HG03378 (cell line): ENCODE results near the gene CHMP6.

Experiments used
- ATAC-seq: cut with Tn5 transposase; IDR thresholded peaks from one replicate; pipeline ENCODE4 v1.9.1; 2021; ENCODE audit warnings: mild to moderate bottlenecking, moderate library complexity; ENCODE audit not compliant: unreplicated experiment

CHMP6 gene

GRCh38 chr17:80992077-80992947 is 671 bp downstream of the CHMP6 start:
- no peak for ATAC-seq

DNA sequence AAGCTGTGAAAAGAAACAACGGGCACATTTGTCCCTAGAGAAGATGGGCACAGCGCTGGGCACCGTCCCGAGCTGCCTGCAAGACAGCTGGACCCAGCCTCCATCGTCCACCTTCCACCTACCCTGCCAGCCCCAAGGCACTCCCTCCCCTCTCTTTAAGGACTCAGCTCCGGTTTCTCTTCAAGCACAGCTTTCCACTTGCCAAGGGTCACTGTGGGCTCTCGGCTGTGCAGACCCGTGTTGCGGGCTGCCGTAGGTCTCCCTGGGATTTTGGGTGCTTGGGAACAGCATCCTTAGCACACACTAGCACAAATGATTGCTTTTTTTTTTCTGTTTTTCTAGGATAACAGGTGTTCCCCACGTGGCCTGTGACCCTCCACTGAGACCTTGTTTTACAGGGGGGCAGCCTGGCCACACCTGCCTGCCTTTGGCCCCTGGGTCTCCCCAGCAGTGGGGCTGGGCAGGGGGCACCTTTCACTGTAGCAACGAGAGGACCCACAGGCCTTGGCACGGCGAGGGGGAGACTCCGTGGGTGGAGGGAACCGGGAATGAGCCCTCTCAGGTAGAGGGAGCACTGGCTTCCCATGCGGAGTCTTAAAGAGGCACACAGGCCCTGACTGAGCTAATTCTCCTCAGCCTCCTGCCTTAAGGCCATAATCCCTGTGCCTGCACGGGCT is 1.4 kb downstream of the CHMP6 start:
- no peak for ATAC-seq

DNA sequence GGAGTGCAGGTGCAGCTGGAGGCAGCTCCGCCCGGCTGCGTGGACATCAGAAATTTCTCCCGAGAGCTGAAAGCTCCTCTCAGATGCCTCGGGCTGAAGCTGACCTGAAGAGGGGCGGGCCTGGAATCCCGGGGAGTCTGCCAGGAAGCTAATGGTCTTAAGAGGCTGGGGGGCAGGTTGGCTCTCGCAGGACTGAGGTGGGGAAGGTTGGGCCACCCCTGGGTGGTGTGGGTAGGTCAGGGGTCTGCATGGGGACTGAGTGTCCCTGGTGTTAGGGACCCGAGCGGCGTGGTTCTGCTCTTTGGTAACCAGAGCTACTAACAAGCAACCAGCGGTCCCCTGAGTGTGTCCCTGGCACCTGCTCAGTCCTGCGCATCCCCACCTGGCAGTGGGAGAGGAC is 3.5 kb downstream of the CHMP6 start:
- no peak for ATAC-seq

- no peak for ATAC-seq
Observed at GRCh38 chr17:80996422-80997305, 5.0 kb downstream of the CHMP6 start.

- ATAC-seq = no peak
Observed at GRCh38 chr17:80997424-80998117, 5.9 kb downstream of the CHMP6 start.

- ATAC-seq = no peak
Observed at GRCh38 chr17:80998118-80998747, 6.6 kb downstream of the CHMP6 start.

GRCh38 chr17:80998748-80999535 is 7.3 kb downstream of the CHMP6 start:
- ATAC-seq = no peak

DNA sequence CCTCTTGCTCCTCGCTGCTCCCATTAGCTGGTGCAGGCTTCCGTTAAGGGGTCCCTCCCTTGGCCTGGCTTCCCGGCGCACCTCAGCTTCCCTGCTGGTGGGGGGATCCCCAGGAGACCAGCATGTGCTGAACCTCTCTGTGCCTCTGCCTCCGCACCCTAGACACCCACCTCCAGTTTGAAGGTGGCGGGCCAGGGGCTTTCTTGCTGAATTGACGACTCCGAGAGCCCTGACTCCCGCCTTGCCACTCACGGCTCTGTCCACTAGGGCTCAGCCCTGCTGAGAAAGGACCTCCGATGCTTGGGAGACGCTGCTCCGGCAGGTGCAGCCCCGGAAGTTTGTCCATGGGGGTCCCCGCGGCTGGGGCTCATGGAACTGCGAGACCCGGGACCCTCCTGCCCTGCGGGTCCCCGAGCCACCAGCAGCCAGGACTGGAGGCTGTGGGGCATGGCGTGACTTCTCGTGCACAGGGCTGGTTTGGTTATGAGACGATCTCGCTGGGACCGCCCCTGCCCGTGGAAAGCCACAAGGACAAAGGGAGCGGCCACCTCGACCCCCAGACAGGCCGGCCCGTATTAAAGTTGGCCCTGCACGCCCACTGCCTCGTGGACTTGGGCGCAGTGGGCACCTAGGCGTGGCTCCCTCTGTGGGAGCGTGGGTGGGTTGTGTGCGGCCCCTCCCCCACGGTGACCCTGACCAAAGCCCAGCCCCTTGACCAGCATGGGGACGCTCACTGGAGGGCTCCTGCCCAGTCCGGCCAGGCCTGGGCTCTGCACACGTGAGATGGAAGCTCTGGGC is 8.1 kb downstream of the CHMP6 start:
- no peak for ATAC-seq

DNA sequence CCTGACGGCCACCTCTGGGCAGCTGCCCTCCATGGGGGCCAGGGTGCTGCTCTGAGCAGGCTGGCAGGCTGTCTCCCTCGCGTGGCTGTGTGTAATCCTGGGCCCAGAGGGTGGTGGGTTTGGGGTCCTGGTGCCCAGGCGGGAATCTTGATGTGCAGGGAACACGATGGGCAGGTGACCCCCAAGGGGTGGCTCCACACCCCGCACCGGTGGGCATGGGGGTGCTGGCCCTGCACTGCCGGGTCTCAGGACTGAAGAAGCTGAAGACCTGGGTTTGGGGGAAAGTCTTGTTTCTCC is 8.6 kb downstream of the CHMP6 start:
- ATAC-seq = no peak

- no peak for ATAC-seq
Observed at GRCh38 chr17:81000631-81001357, 9.2 kb downstream of the CHMP6 start.

GRCh38 chr17:81002013-81002384 is 10.4 kb downstream of the CHMP6 start:
- ATAC-seq = no peak

DNA sequence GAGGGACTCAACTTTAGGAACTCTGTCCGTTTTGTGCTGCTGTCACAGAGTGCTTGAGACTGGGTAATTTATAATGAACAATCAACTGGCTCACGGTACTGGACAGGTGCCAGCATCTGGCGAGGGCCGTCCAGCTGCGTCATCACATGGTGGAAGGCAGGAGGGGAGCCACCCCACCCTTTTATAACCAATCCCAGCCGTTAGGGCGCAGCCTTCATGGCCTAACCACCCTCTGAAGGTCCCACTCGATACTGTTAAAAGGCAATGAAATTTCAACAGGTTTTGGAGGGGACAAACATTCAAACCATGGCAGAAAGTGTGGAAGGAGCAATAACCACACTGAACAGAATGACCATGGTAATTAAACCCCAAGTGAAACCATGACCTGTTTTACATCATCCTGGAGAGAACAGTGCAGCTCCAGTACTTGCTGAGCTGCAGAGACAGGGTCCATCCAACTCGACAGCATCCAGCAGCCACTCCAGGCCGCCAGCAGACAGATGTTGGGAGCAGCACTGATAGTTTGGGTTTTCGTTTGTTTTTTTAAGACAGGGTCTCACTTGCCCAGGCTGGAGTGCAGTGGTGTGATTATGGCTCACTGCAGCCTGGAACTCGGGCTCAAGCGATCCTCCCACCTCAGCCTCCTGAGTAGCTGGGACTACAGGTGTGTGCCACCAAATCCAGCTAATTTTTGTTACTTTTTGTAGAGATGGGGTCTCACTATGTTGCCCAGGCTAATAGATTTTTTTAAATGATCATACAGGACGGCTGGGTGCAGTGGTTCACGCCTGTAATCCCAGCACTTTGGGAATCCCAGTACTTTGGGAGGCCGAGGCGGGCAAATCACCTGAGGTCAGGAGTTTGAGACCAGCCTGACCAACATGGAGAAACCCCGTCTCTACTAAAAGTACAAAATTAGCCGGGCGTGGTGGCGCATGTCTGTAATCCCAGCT is 11.0 kb downstream of the CHMP6 start:
- no peak for ATAC-seq

- no peak for ATAC-seq
Observed at GRCh38 chr17:81003711-81004475, 12.3 kb downstream of the CHMP6 start.

- no peak for ATAC-seq
Observed at GRCh38 chr17:81006891-81007290, 15.2 kb downstream of the CHMP6 start.

DNA sequence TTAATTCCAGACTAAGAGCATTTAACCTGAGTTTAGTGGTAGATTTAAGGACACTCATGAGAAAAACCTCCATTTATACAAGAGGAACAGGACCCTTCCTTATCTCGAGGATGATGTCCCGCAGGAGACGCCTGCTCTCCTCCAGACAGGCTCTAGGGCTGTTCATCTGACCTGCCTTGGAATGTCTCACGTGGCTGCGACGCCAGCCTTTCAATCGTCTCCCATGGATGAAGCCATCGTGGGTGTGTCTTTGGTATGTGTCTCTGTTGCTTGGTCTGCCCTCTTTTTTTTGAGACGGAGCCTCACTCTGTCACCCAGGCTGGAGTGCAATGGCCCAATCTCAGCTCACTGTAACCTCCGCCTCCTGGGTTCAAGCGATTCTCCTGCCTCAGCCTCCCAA is 16.5 kb downstream of the CHMP6 start:
- ATAC-seq = no peak

GRCh38 chr17:81009136-81009535 is 17.5 kb downstream of the CHMP6 start:
- ATAC-seq = no peak
